ENCODE data around the gene CCDC149.

- TF ChIP-seq CTCF (IDR thresholded peaks at IDR 0.05) (no peak), POLR2A (IDR thresholded peaks at IDR 0.05) (no peak), EP300 (IDR thresholded peaks at IDR 0.05) (no peak), POLR2AphosphoS5 (IDR thresholded peaks at IDR 0.05) (no peak)
Measured at GRCh38 chr4:24795666-24796381, 117.0 kb downstream of the CCDC149 start.
